Measurements from ENCODE around the gene GEMIN5. TPM values are rescaled to one million over a fixed set of nuclear protein-coding genes. Genes with fewer than 3 reads are reported as not detected.

GEMIN5 gene
- total and polyA plus RNA-seq, 2 of the 13 experiments (the other 11 are each of a cell fraction or from before 2014, with no cell fraction given): 6.6 to 28.6 TPM

- TF ChIP-seq YEATS2 (CRISPR knock-in tag; IDR thresholded peaks at IDR 0.05; ENCODE audit: borderline replicate concordance): peak; percentile 79
- TF ChIP-seq ZFP91 (CRISPR knock-in tag; IDR thresholded peaks at IDR 0.05; ENCODE audit: borderline replicate concordance): peak; percentile 72; the same call in 1 of the 2 replicates
- no peak for TF ChIP-seq ZNF260 (CRISPR knock-in tag; IDR thresholded peaks at IDR 0.05; ENCODE audit: borderline replicate concordance, low read depth)
- no peak for TF ChIP-seq TRIM24 (CRISPR knock-in tag; IDR thresholded peaks at IDR 0.05)
- 0 out of 2 replicates have a peak, but pooled peaks have one; percentile 44 for TF ChIP-seq ZNF772 (CRISPR knock-in tag; IDR thresholded peaks at IDR 0.05)
- TF ChIP-seq ZNF782 (CRISPR knock-in tag; IDR thresholded peaks at IDR 0.05; ENCODE audit: borderline replicate concordance): no peak
- TF ChIP-seq ELF3 (CRISPR knock-in tag; IDR thresholded peaks at IDR 0.05): 0 out of 2 replicates have a peak, but pooled peaks have one; percentile 31
- peak; percentile 9; the same call in 1 of the 2 replicates for TF ChIP-seq NCOA2 (CRISPR knock-in tag; IDR thresholded peaks at IDR 0.05)
- peak; percentile 38; the same call in 1 of the 2 replicates for TF ChIP-seq HCFC1 (IDR thresholded peaks at IDR 0.05; ENCODE audit: low read depth, low read length)
- no peak for TF ChIP-seq PAX8 (CRISPR knock-in tag; IDR thresholded peaks at IDR 0.05; ENCODE audit: borderline replicate concordance)
- peak; percentile 21; the same call in 1 of the 2 replicates for TF ChIP-seq ZNF503 (CRISPR knock-in tag; IDR thresholded peaks at IDR 0.05)
- no peak for TF ChIP-seq HDAC6 (IDR thresholded peaks at IDR 0.05; ENCODE audit: low read depth, low read length)
- TF ChIP-seq DRAP1 (CRISPR knock-in tag; IDR thresholded peaks at IDR 0.05): peak; percentile 80
- no peak; the same call in 1 of the 2 replicates for TF ChIP-seq ZMYM2 (CRISPR knock-in tag; IDR thresholded peaks at IDR 0.05)
- peak; percentile 60 for TF ChIP-seq ELF1 (CRISPR knock-in tag; IDR thresholded peaks at IDR 0.05)
- no peak for TF ChIP-seq ZBTB7A (CRISPR knock-in tag; IDR thresholded peaks at IDR 0.05)
- peak; percentile 79; the same call in 1 of the 2 replicates for TF ChIP-seq ZNF605 (CRISPR knock-in tag; IDR thresholded peaks at IDR 0.05)
- 0 out of 2 replicates have a peak, but pooled peaks have one; percentile 45 for TF ChIP-seq REL (CRISPR knock-in tag; conservative IDR thresholded peaks at IDR 0.05)
These were observed 3.0 kb upstream of the GEMIN5 start, which contains the start of gene MRPL22 (continued) for GRCh38 chr5:154940772-154941620.

All from HepG2 (cell line).